ENCODE results near the gene PARM1.

DNA sequence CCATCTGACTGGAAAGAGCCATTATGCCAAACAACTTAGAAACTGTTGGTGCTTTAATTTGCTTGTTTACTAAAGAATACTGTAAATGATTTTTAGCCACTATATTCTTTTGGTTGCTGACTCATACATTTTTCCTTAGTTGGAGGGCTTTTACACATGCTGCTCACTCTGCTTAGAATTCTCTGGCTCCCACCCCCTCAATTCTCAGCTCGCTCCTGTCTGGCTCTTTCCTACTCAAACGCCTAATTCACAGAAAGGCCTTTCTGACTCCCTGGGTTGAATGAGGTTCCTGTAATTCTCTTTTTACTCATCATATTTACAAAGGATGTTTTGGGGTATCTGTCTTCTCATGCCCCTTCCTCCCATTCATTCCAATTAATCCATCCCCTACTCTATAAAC is 26.1 kb upstream of the PARM1 start:
- TF ChIP-seq POLR2A (IDR thresholded peaks at IDR 0.05): no peak
- no peak for TF ChIP-seq CTCF (IDR thresholded peaks at IDR 0.05)
